ENCODE data around the gene CUL3. TPM values are rescaled to one million over a fixed set of nuclear protein-coding genes. Genes with fewer than 3 reads are reported as not detected.
"Not testable (repeated sequence)": the region's sequence is repeated elsewhere in the genome, so short reads cannot be mapped to it uniquely, and the experiment has no call there.

The CUL3 gene
- total and polyA plus RNA-seq, 2 experiments from 2014 or later: 86.0 to 125 TPM

GRCh38 chr2:224492531-224492930, 92.6 kb downstream of the CUL3 start:
- H3K4me1 ChIP-seq (ENCODE audit: insufficient read depth): no peaks in the 10 kb centered on the region
- Mint-ChIP-seq H3K27me3 (ENCODE audit: insufficient read depth, low read depth, poor library complexity) (peaks cover 2% of the 10 kb centered on the region), H3K36me3 (ENCODE audit: low read depth) (peaks cover 39% of the 10 kb centered on the region), H3K9me3 (peaks cover 7% of the 10 kb centered on the region; the same call in 2 of the 3 replicates), H3K4me3 (no peak overlapping the region), H3K4me1 (peaks cover 16% of the 10 kb centered on the region; the same call in 2 of the 3 replicates), H3K27ac (no peak overlapping the region)
- no peak overlapping the region for H3K4me2 ChIP-seq
- no peak overlapping the region for H3K27ac ChIP-seq (ENCODE audit: low read depth)
- H3K9me2 ChIP-seq (ENCODE audit: insufficient read depth): no peaks in the 10 kb centered on the region
- H2AFZ ChIP-seq: no peak overlapping the region
- TF ChIP-seq REST (IDR thresholded peaks at IDR 0.05; ENCODE audit: unreplicated experiment): no peak
- no peak for TF ChIP-seq CREB1 (CRISPR knock-in tag; IDR thresholded peaks at IDR 0.05; ENCODE audit: low read depth)
- TF ChIP-seq ZNF331 (CRISPR knock-in tag; IDR thresholded peaks at IDR 0.05; ENCODE audit: low read depth): no peak
- no peak for TF ChIP-seq STAT1 (IDR thresholded peaks at IDR 0.05; ENCODE audit: unreplicated experiment)
- no peak for TF ChIP-seq EZH2phosphoT487 (IDR thresholded peaks at IDR 0.05; ENCODE audit: unreplicated experiment)
- TF ChIP-seq NANOG (IDR thresholded peaks at IDR 0.05; ENCODE audit: borderline replicate concordance): no peak
- TF ChIP-seq JUNB (IDR thresholded peaks at IDR 0.05; ENCODE audit: unreplicated experiment): no peak
- H3F3A ChIP-seq (replicated peaks; ENCODE audit: low read depth): no peaks in the 10 kb centered on the region
- H3K79me2 ChIP-seq (replicated peaks; ENCODE audit: insufficient read depth): peaks cover 31% of the 10 kb centered on the region
- peaks cover 4% of the 10 kb centered on the region; the same call in 1 of the 2 replicates for H3K36me3 ChIP-seq (ENCODE audit: insufficient read depth)
- no peak for ATAC-seq
- no peak overlapping the region for H3K4me3 ChIP-seq
- H4K20me1 ChIP-seq (replicated peaks; ENCODE audit: insufficient read depth): no peaks in the 10 kb centered on the region
- H3K27me3 ChIP-seq (ENCODE audit: insufficient read depth): no peaks in the 10 kb centered on the region
- no peak for DNase-seq (ENCODE audit: low spot score)

DNA sequence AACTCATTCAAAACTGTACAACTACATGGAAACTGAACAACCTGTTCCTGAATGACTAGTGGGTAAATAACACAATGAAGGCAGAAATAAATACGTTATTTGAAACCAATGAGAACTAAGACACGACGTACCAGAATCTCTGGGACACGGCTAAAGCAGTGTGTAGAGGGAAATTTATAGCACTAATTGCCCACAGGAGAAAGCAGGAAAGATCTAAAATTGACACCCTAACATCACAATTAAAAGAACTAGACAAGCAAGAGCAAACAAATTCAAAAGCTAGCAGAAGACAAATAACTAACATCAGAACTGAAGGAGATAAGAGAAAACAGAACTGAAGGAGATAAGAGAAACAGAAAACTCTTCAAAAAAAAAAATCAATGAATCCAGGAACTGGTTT, 97.2 kb downstream of the CUL3 start:
- H3K4me1 Mint-ChIP-seq: peaks cover 41% of the 10 kb centered on the region
- not testable (repeated sequence) for H2AFZ ChIP-seq; H3K4me3 Mint-ChIP-seq; DNase-seq (ENCODE audit: low spot score); H3F3A ChIP-seq (replicated peaks; ENCODE audit: low read depth); H3K27ac Mint-ChIP-seq; H3K27ac ChIP-seq (ENCODE audit: low read depth); H3K4me3 ChIP-seq; H3K27me3 Mint-ChIP-seq (ENCODE audit: insufficient read depth, low read depth, poor library complexity); H3K4me2 ChIP-seq; ATAC-seq; H3K9me2 ChIP-seq (ENCODE audit: insufficient read depth); H3K27me3 ChIP-seq (ENCODE audit: insufficient read depth); H4K20me1 ChIP-seq (replicated peaks; ENCODE audit: insufficient read depth); H3K36me3 ChIP-seq (ENCODE audit: insufficient read depth)
- peaks cover 51% of the 10 kb centered on the region for H3K36me3 Mint-ChIP-seq (ENCODE audit: low read depth)
- peaks cover 14% of the 10 kb centered on the region; the same call in 1 of the 2 replicates for H3K4me1 ChIP-seq (ENCODE audit: insufficient read depth)
- peaks cover 12% of the 10 kb centered on the region; the same call in 2 of the 3 replicates for H3K9me3 Mint-ChIP-seq
- H3K79me2 ChIP-seq (replicated peaks; ENCODE audit: insufficient read depth): peaks cover 46% of the 10 kb centered on the region

Measured in GM23338 (cell line).